Hepatocyte (in vitro differentiated cells): Measurements from ENCODE around the gene ZC3H12D. TPM values are rescaled to one million over a fixed set of nuclear protein-coding genes. Genes with fewer than 3 reads are reported as not detected.

ENCODE experiments used
- DNase-seq: peaks from one replicate; pipeline ENCODE4 v3.0.0-alpha.2; 2016; ENCODE audit warnings: low spot score
- H2AFZ ChIP-seq: fragments of 200-600 bp; sonication (generic); 2 replicates; pipeline ENCODE4 v1.6.0; 2016; ENCODE audit warnings: antibody characterized with exemption, mild to moderate bottlenecking
- H3K27ac ChIP-seq: fragments of 200-600 bp; sonication (generic); 2 replicates; pipeline ENCODE4 v1.5.1; 2016; ENCODE audit warnings: mild to moderate bottlenecking
- H3K27me3 ChIP-seq: fragments of 200-600 bp; sonication (generic); 2 replicates; pipeline ENCODE4 v1.6.1; 2016
- H3K36me3 ChIP-seq: fragments of 200-600 bp; sonication (generic); replicated peaks from 2 replicates; pipeline ENCODE4 v1.5.1; 2016; ENCODE audit warnings: low read depth; ENCODE audit not compliant: insufficient read depth
- H3K4me1 ChIP-seq: fragments of 200-600 bp; sonication (generic); 2 replicates; pipeline ENCODE4 v1.5.1; 2016; ENCODE audit warnings: mild to moderate bottlenecking, moderate library complexity; ENCODE audit not compliant: insufficient read depth
- H3K4me2 ChIP-seq: fragments of 200-600 bp; sonication (generic); 2 replicates; pipeline ENCODE4 v1.6.0; 2016
- H3K4me3 ChIP-seq: fragments of 200-600 bp; sonication (generic); 2 replicates; pipeline ENCODE4 v1.5.1; 2016; ENCODE audit warnings: mild to moderate bottlenecking
- H3K79me2 ChIP-seq: fragments of 200-600 bp; sonication (generic); 2 replicates; pipeline ENCODE4 v1.6.0; 2017; ENCODE audit warnings: mild to moderate bottlenecking
- H3K9me2 ChIP-seq: fragments of 200-600 bp; sonication (generic); replicated peaks from 2 replicates; pipeline ENCODE4 v1.6.0; 2017; ENCODE audit warnings: mild to moderate bottlenecking; ENCODE audit not compliant: insufficient read depth
- H3K9me3 ChIP-seq: fragments of 200-600 bp; sonication (generic); 2 replicates; pipeline ENCODE4 v1.5.1; 2016; ENCODE audit warnings: low read depth, mild to moderate bottlenecking
- H4K20me1 ChIP-seq: fragments of 200-600 bp; sonication (generic); 2 replicates; pipeline ENCODE4 v1.6.0; 2016; ENCODE audit warnings: mild to moderate bottlenecking; ENCODE audit not compliant: insufficient read depth, poor library complexity, severe bottlenecking
- EZH2 ChIP-seq: fragments of 200-600 bp; sonication (generic); IDR thresholded peaks from 2 replicates; pipeline ENCODE4 v1.6.1; 2016; ENCODE audit warnings: antibody characterized with exemption, mild to moderate bottlenecking, borderline replicate concordance
- EZH2phosphoT487 ChIP-seq: fragments of 200-600 bp; sonication (generic); IDR thresholded peaks from one replicate; pipeline ENCODE4 v1.6.1; 2018; ENCODE audit warnings: antibody characterized with exemption, mild to moderate bottlenecking, low read depth, moderate library complexity; ENCODE audit not compliant: unreplicated experiment, severe bottlenecking
- WGBS: methylation state at CpG from one replicate; pipeline ENCODE4 v1.1.6; 2016; ENCODE audit warnings: low lambda C conversion rate; ENCODE audit errors: missing lambda C conversion rate; 5-methylcytosine and 5-hydroxymethylcytosine counted together
- polyA plus RNA-seq: library from polyadenylated mRNA; unstranded; fragments of >200 nt; fragmentation: Nextera tagmentation; extraction: Ambion mirVana; gene quantifications from 2 replicates; pipeline ENCODE4 v1.2.1, GENCODE V29; 2016
- total RNA-seq: library from RNA; depleted of rRNA; stranded (reverse); fragments of >200 nt; gene quantifications from 2 replicates; pipeline ENCODE4 v1.2.3, GENCODE V29; 2014
- TF ChIP-seq, protein P1 (sequence below): fragments of 200-600 bp; sonication (generic); IDR thresholded peaks from 2 replicates; pipeline ENCODE4 v1.5.1; 2016; ENCODE audit warnings: antibody characterized with exemption, mild to moderate bottlenecking; ENCODE audit not compliant: poor library complexity

Gene ZC3H12D
- total and polyA plus RNA-seq, 2 experiments from 2014 or later = 0.06 to 0.50 TPM

GRCh38 chr6:149493761-149494320 is 9.0 kb upstream of the ZC3H12D start:
- WGBS = 80% methylated on average over 7 of the region's 7 CpGs
- H4K20me1 ChIP-seq = no peaks in the 10 kb centered on the region
- no peak overlapping the region for H3K4me3 ChIP-seq
- no peaks in the 10 kb centered on the region for H3K36me3 ChIP-seq
- no peaks in the 10 kb centered on the region for H3K27me3 ChIP-seq
- DNase-seq = no peak
- no peak overlapping the region for H3K27ac ChIP-seq
- H3K9me3 ChIP-seq = no peaks in the 10 kb centered on the region
- H3K79me2 ChIP-seq = no peaks in the 10 kb centered on the region
- no peaks in the 10 kb centered on the region for H3K9me2 ChIP-seq
- H2AFZ ChIP-seq = no peak overlapping the region
- TF ChIP-seq EZH2phosphoT487 = no peak
- TF ChIP-seq EZH2 = no peak
- TF ChIP-seq, protein P1, sequence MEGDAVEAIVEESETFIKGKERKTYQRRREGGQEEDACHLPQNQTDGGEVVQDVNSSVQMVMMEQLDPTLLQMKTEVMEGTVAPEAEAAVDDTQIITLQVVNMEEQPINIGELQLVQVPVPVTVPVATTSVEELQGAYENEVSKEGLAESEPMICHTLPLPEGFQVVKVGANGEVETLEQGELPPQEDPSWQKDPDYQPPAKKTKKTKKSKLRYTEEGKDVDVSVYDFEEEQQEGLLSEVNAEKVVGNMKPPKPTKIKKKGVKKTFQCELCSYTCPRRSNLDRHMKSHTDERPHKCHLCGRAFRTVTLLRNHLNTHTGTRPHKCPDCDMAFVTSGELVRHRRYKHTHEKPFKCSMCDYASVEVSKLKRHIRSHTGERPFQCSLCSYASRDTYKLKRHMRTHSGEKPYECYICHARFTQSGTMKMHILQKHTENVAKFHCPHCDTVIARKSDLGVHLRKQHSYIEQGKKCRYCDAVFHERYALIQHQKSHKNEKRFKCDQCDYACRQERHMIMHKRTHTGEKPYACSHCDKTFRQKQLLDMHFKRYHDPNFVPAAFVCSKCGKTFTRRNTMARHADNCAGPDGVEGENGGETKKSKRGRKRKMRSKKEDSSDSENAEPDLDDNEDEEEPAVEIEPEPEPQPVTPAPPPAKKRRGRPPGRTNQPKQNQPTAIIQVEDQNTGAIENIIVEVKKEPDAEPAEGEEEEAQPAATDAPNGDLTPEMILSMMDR = no peak
- H3K4me1 ChIP-seq = no peaks in the 10 kb centered on the region
- no peak overlapping the region for H3K4me2 ChIP-seq

GRCh38 chr6:149492798-149493343 is 8.1 kb upstream of the ZC3H12D start:
- Histone ChIP-seq H3K4me2 (no peak overlapping the region), H3K27ac (no peak overlapping the region), H3K9me2 (no peaks in the 10 kb centered on the region), H3K27me3 (no peaks in the 10 kb centered on the region), H2AFZ (no peak overlapping the region), H4K20me1 (no peaks in the 10 kb centered on the region), H3K36me3 (no peaks in the 10 kb centered on the region), H3K4me1 (no peaks in the 10 kb centered on the region), H3K9me3 (no peaks in the 10 kb centered on the region), H3K79me2 (no peaks in the 10 kb centered on the region), H3K4me3 (no peak overlapping the region)
- no peak for DNase-seq
- TF ChIP-seq EZH2phosphoT487 = no peak
- TF ChIP-seq, protein P1 = no peak
- TF ChIP-seq EZH2 = no peak
- 96% methylated on average over 4 of the region's 4 CpGs for WGBS

GRCh38 chr6:149489967-149490366 is 5.2 kb upstream of the ZC3H12D start:
- no peaks in the 10 kb centered on the region for H4K20me1 ChIP-seq
- no peaks in the 10 kb centered on the region for H3K36me3 ChIP-seq
- H3K4me3 ChIP-seq = no peak overlapping the region
- DNase-seq = no peak
- H2AFZ ChIP-seq = no peak overlapping the region
- H3K9me3 ChIP-seq = no peaks in the 10 kb centered on the region
- H3K27ac ChIP-seq = no peak overlapping the region
- H3K4me1 ChIP-seq = peaks cover 6% of the 10 kb centered on the region
- H3K4me2 ChIP-seq = no peak overlapping the region
- no peaks in the 10 kb centered on the region for H3K27me3 ChIP-seq
- TF ChIP-seq EZH2phosphoT487 (no peak), EZH2 (no peak)
- TF ChIP-seq, protein P1 = no peak
- WGBS = 91% methylated on average over 4 of the region's 4 CpGs
- no peaks in the 10 kb centered on the region for H3K79me2 ChIP-seq
- H3K9me2 ChIP-seq = no peaks in the 10 kb centered on the region
